Fibroblast of lung (primary cell): ENCODE results near the gene EIF4H. TPM values are rescaled to one million over a fixed set of nuclear protein-coding genes. Genes with fewer than 3 reads are reported as not detected.
A peak's percentile ranks its signal among the peaks of the same experiment; 100 is the strongest.
"Not testable (repeated sequence)": the region's sequence is repeated elsewhere in the genome, so short reads cannot be mapped to it uniquely, and the experiment has no call there.

Source experiments
- DNase-seq, 2 donors: peaks; one replicate each; pipeline versions ENCODE4 v3.0.0 to v3.0.0-alpha.2; 2010; ENCODE audit warnings: low read depth in 2 of 2
- H2AFZ ChIP-seq: 2 replicates; pipeline ENCODE4 v1.5.1; 2012; ENCODE audit warnings: low read length, control low read depth, inconsistent platforms
- H3K27ac ChIP-seq: 2 replicates; pipeline ENCODE4 v1.5.1; 2011; ENCODE audit warnings: low read length, control low read depth; ENCODE audit not compliant: insufficient read depth
- H3K27me3 ChIP-seq: 2 replicates; pipeline ENCODE4 v1.5.1; 2011; ENCODE audit warnings: mild to moderate bottlenecking, low read length; ENCODE audit not compliant: control insufficient read depth, insufficient read depth
- H3K36me3 ChIP-seq: 2 replicates; pipeline ENCODE4 v1.5.1; 2011; ENCODE audit warnings: low read length; ENCODE audit not compliant: control insufficient read depth, insufficient read depth
- H3K4me1 ChIP-seq: 2 replicates; pipeline ENCODE4 v1.5.1; 2011; ENCODE audit warnings: low read length; ENCODE audit not compliant: control insufficient read depth, insufficient read depth; ENCODE audit errors: extremely low read depth
- H3K4me2 ChIP-seq: 2 replicates; pipeline ENCODE4 v1.5.1; 2011; ENCODE audit warnings: low read length, control low read depth; ENCODE audit not compliant: insufficient read depth; ENCODE audit errors: extremely low read depth
- H3K4me3 ChIP-seq, 4 experiments: fragments of 200-600 bp in 1 of 4; sonication (generic) in 1 of 4; replicated peaks in 1 of 4; 2 replicates each; pipeline ENCODE4 v1.5.1; 2011 to 2016; ENCODE audit warnings: low read length in 4 of 4, low read depth in 3 of 4, mild to moderate bottlenecking in 3 of 4, control low read depth in 2 of 4, inconsistent platforms in 1 of 4, mixed read lengths in 1 of 4; ENCODE audit not compliant: insufficient read depth in 1 of 4; ENCODE audit errors: control extremely low read depth in 1 of 4
- H3K79me2 ChIP-seq: 2 replicates; pipeline ENCODE4 v1.5.1; 2012; ENCODE audit warnings: mild to moderate bottlenecking, low read length, inconsistent platforms; ENCODE audit not compliant: control insufficient read depth, insufficient read depth
- H3K9ac ChIP-seq: 2 replicates; pipeline ENCODE4 v1.5.1; 2011; ENCODE audit warnings: mild to moderate bottlenecking, low read length, control low read depth; ENCODE audit not compliant: insufficient read depth
- H3K9me3 ChIP-seq: 2 replicates; pipeline ENCODE4 v1.5.1; 2012; ENCODE audit warnings: low read depth, low read length; ENCODE audit not compliant: control insufficient read depth, insufficient read depth
- H4K20me1 ChIP-seq: 2 replicates; pipeline ENCODE4 v1.5.1; 2011; ENCODE audit warnings: low read length; ENCODE audit not compliant: control insufficient read depth, insufficient read depth; ENCODE audit errors: extremely low read depth
- CTCF ChIP-seq, 2 donors: IDR thresholded peaks in 1 of 2; conservative IDR thresholded peaks in 1 of 2; 1 replicate in 1 of 2; 2 replicates in 1 of 2; pipeline ENCODE4 v1.5.1; 2011 to 2012; ENCODE audit warnings: low read length in 2 of 2, control low read depth in 1 of 2, inconsistent platforms in 1 of 2, low read depth in 1 of 2, mild to moderate bottlenecking in 1 of 2
- EZH2 ChIP-seq: IDR thresholded peaks from 2 replicates; pipeline ENCODE4 v1.5.1; 2012; ENCODE audit warnings: low read length, control low read depth, mild to moderate bottlenecking; ENCODE audit errors: missing control alignments
- polyA plus RNA-seq, 2 donors: library from polyadenylated mRNA; depleted of rRNA in 1 of 2; stranded (reverse) in 1 of 2; unstranded in 1 of 2; fragments of >200 nt; gene quantifications; 2 replicates each; pipeline ENCODE4 v1.2.1, GENCODE V29; 2011 to 2012; ENCODE audit warnings: missing spikeins in 1 of 2
- total RNA-seq: library from RNA; depleted of rRNA; stranded (reverse); fragments of >200 nt; gene quantifications from 2 replicates; pipeline ENCODE4 v1.2.1, GENCODE V29; 2014

EIF4H gene
- total and polyA plus RNA-seq, 2 donors (not counting 1 experiment from before 2014, with no cell fraction given), result 292 to 361 TPM

GRCh38 chr7:74206589-74207120 lies 32.5 kb downstream of the EIF4H start:
- Histone ChIP-seq H3K9ac (no peak overlapping the region), H4K20me1 (no peaks in the 10 kb centered on the region), H3K9me3 (no peaks in the 10 kb centered on the region), H3K79me2 (no peaks in the 10 kb centered on the region), H3K27ac (no peak overlapping the region), H3K36me3 (no peaks in the 10 kb centered on the region), H3K4me2 (peak overlapping the region; percentile 81), H2AFZ (peak overlapping the region; percentile 47), H3K4me3 (peak overlapping the region; percentile 4 to 39 (median 18)), H3K4me1 (peaks cover 7% of the 10 kb centered on the region), H3K27me3 (no peaks in the 10 kb centered on the region)
- DNase-seq, result peak; percentile 46 to 65
- TF ChIP-seq CTCF (conservative IDR thresholded peaks at IDR 0.05 in 1 of 2, IDR thresholded peaks at IDR 0.05 in 1 of 2; ENCODE audit: low read depth in 1 of 2, low read length in 2 of 2), result peak; percentile 89 to 94
- TF ChIP-seq EZH2, result no peak

GRCh38 chr7:74207586-74207985 lies 33.4 kb downstream of the EIF4H start:
- no peak for DNase-seq
- Histone ChIP-seq H3K79me2 (no peaks in the 10 kb centered on the region), H4K20me1 (no peaks in the 10 kb centered on the region), H3K36me3 (no peaks in the 10 kb centered on the region), H3K4me2 (no peak overlapping the region), H2AFZ (no peak overlapping the region), H3K9ac (no peak overlapping the region), H3K9me3 (no peaks in the 10 kb centered on the region), H3K27ac (no peak overlapping the region), H3K4me3 (no peak overlapping the region), H3K4me1 (peaks cover 7% of the 10 kb centered on the region), H3K27me3 (no peaks in the 10 kb centered on the region)
- TF ChIP-seq EZH2 (no peak), CTCF (conservative IDR thresholded peaks at IDR 0.05 in 1 of 2, IDR thresholded peaks at IDR 0.05 in 1 of 2; ENCODE audit: low read depth in 1 of 2, low read length in 2 of 2) (no peak)

GRCh38 chr7:74208241-74208640 lies 34.1 kb downstream of the EIF4H start:
- not testable (repeated sequence) for H2AFZ ChIP-seq, H3K9me3 ChIP-seq, H3K27me3 ChIP-seq, H4K20me1 ChIP-seq, H3K36me3 ChIP-seq, H3K4me2 ChIP-seq, DNase-seq, H3K4me1 ChIP-seq, H3K27ac ChIP-seq, H3K9ac ChIP-seq, H3K79me2 ChIP-seq, H3K4me3 ChIP-seq
